HEK293 (cell line): ENCODE measurements around the gene IRF2BPL.

Experiments
- CTCF ChIA-PET: fragments of 350-600 bp; formaldehyde crosslinking; extraction: SDS; loops from one replicate; lab custom pipeline; 2021; ENCODE audit warnings: antibody characterized with exemption; lab: Yijun Ruan, JAX
- POLR2A ChIA-PET: fragments of 300-600 bp; formaldehyde crosslinking; extraction: SDS; loops from one replicate; lab custom pipeline; 2020; ENCODE audit warnings: antibody characterized with exemption, inconsistent platforms; lab: Yijun Ruan, JAX
- H3K27ac ChIP-seq: fragments of 200-500 bp; sonication (Bioruptor generic); 2 replicates; pipeline ENCODE4 v1.5.1; 2014; ENCODE audit warnings: low read depth, low read length, control low read depth, inconsistent platforms; ENCODE audit errors: extremely low read depth
- H3K36me3 ChIP-seq, 2 experiments: fragments of 200-500 bp in 1 of 2; sonication (Bioruptor generic) in 1 of 2; 1 replicate in 1 of 2; 2 replicates in 1 of 2; pipeline ENCODE4 v1.5.1; 2014 to 2017; ENCODE audit warnings: inconsistent platforms in 2 of 2, low read length in 2 of 2; ENCODE audit not compliant: control insufficient read depth in 2 of 2, insufficient read depth in 1 of 2
- H3K4me1 ChIP-seq: fragments of 200-500 bp; sonication (Bioruptor generic); 2 replicates; pipeline ENCODE4 v1.5.1; 2014; ENCODE audit warnings: mild to moderate bottlenecking, low read length, inconsistent platforms; ENCODE audit not compliant: control insufficient read depth, insufficient read depth
- H3K4me3 ChIP-seq: 2 replicates; pipeline ENCODE4 v1.5.1; 2011; ENCODE audit warnings: low read depth, mild to moderate bottlenecking, control low read depth, low read length, moderate library complexity
- H3K9me3 ChIP-seq: fragments of 200-500 bp; sonication (Bioruptor generic); 2 replicates; pipeline ENCODE4 v1.5.1; 2014; ENCODE audit warnings: low read depth, low read length, inconsistent platforms; ENCODE audit not compliant: control insufficient read depth, insufficient read depth
- REPIN1 ChIP-seq: fragments of 450-650 bp; formaldehyde crosslinking; IDR thresholded peaks from 2 replicates; pipeline ENCODE4 v1.5.1; 2017; ENCODE audit warnings: missing biosample characterization, missing genetic modification characterization, low read depth
- TCF7L2 ChIP-seq: IDR thresholded peaks from 2 replicates; pipeline ENCODE4 v1.6.1; 2011; ENCODE audit warnings: low read depth, mild to moderate bottlenecking, inconsistent platforms, low read length, moderate library complexity, borderline replicate concordance
- TRIM28 ChIP-seq: IDR thresholded peaks from 2 replicates; pipeline ENCODE4 v1.6.1; 2011; ENCODE audit warnings: low read length, control low read depth, borderline replicate concordance
- ZBTB10 ChIP-seq: fragments of 450-650 bp; formaldehyde crosslinking; IDR thresholded peaks from 2 replicates; pipeline ENCODE4 v1.5.1; 2016; ENCODE audit warnings: missing biosample characterization, missing genetic modification characterization
- ZBTB48 ChIP-seq: fragments of 450-650 bp; formaldehyde crosslinking; IDR thresholded peaks from 2 replicates; pipeline ENCODE4 v1.5.1; 2016; ENCODE audit warnings: missing biosample characterization, missing genetic modification characterization
- ZFHX2 ChIP-seq: fragments of 450-650 bp; formaldehyde crosslinking; conservative IDR thresholded peaks from 2 replicates; pipeline ENCODE4 v1.5.1; 2016; ENCODE audit warnings: missing biosample characterization, missing genetic modification characterization
- ZNF10 ChIP-seq: fragments of 450-650 bp; formaldehyde crosslinking; IDR thresholded peaks from 2 replicates; pipeline ENCODE4 v1.5.1; 2017; ENCODE audit warnings: missing biosample characterization, missing genetic modification characterization
- ZNF121 ChIP-seq: fragments of 450-650 bp; formaldehyde crosslinking; IDR thresholded peaks from 2 replicates; pipeline ENCODE4 v1.5.1; 2016; ENCODE audit warnings: missing biosample characterization, missing genetic modification characterization
- ZNF302 ChIP-seq: fragments of 450-650 bp; formaldehyde crosslinking; IDR thresholded peaks from 2 replicates; pipeline ENCODE4 v1.5.1; 2016; ENCODE audit warnings: missing biosample characterization, missing genetic modification characterization, low read depth
- ZNF341 ChIP-seq: fragments of 450-650 bp; formaldehyde crosslinking; IDR thresholded peaks from 2 replicates; pipeline ENCODE4; 2016; ENCODE audit warnings: low read depth, missing biosample characterization, missing genetic modification characterization
- ZNF48 ChIP-seq: fragments of 450-650 bp; formaldehyde crosslinking; IDR thresholded peaks from 2 replicates; pipeline ENCODE4 v1.5.1; 2016; ENCODE audit warnings: missing biosample characterization, missing genetic modification characterization
- ZNF529 ChIP-seq: fragments of 450-650 bp; formaldehyde crosslinking; IDR thresholded peaks from 2 replicates; pipeline ENCODE4 v1.5.1; 2017; ENCODE audit warnings: missing genetic modification characterization, missing biosample characterization; ENCODE audit not compliant: insufficient replicate concordance
- ZNF561 ChIP-seq: fragments of 450-650 bp; IDR thresholded peaks from 2 replicates; pipeline ENCODE4 v1.5.1; 2018; ENCODE audit warnings: missing biosample characterization, missing genetic modification characterization, borderline replicate concordance
- ZSCAN23 ChIP-seq: fragments of 450-650 bp; formaldehyde crosslinking; IDR thresholded peaks from 2 replicates; pipeline ENCODE4 v1.5.1; 2016; ENCODE audit warnings: missing biosample characterization, missing genetic modification characterization
- TF ChIP-seq, protein P1 (sequence below): fragments of 450-650 bp; formaldehyde crosslinking; IDR thresholded peaks from 2 replicates; pipeline ENCODE4 v1.5.1; 2016; ENCODE audit warnings: missing biosample characterization, missing genetic modification characterization
- TF ChIP-seq, protein P2 (sequence below): IDR thresholded peaks from 2 replicates; pipeline ENCODE4 v1.6.1; 2011; ENCODE audit warnings: mild to moderate bottlenecking, low read depth, low read length, borderline replicate concordance

Gene IRF2BPL

DNA sequence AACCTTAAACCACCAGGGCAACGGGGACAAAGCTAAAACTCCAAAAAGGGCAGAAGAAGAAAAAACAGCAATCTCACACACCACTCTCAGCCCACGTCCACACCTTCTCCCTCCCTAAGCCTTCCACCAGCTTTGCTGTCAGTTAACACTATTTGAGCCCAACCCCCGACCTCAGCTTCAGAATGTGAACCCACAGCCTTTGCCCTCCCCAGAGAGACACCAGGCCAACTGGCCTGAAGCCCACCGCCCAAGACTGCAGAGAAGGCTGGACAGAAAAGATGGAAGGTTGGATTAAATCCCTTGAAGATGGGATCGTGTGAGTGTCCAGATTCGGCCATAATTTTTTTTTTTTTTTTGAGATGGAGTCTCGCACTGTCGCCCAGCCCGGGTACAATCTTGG lies 22.4 kb downstream of the IRF2BPL start:
- no peak overlapping the region for H3K27ac ChIP-seq
- H3K9me3 ChIP-seq, result no peaks in the 10 kb centered on the region
- H3K4me1 ChIP-seq, result peaks cover 7% of the 10 kb centered on the region
- ChIA-PET CTCF (interaction anchor here (0.6 to 0.8 kb wide), 4 partner anchors 11 to 579 kb away, joined by 3 to 4 read pairs (median 3); no protein-coding TSS in a partner anchor), POLR2A (no interaction called here)
- H3K36me3 ChIP-seq, result no peaks in the 10 kb centered on the region
- TF ChIP-seq ZBTB48 (tag by site-specific recombination), result no peak
- TF ChIP-seq ZFHX2 (tag by site-specific recombination), result 0 out of 2 replicates have a peak, but pooled peaks have one; percentile 8
- H3K4me3 ChIP-seq, result no peak overlapping the region

- Histone ChIP-seq H3K27ac (no peak overlapping the region), H3K4me1 (peaks cover 7% of the 10 kb centered on the region), H3K4me3 (no peak overlapping the region), H3K36me3 (no peaks in the 10 kb centered on the region), H3K9me3 (no peaks in the 10 kb centered on the region)
- TF ChIP-seq ZNF48 (tag by site-specific recombination) (no peak), TRIM28 (no peak), ZNF121 (tag by site-specific recombination) (peak; percentile 83)
- TF ChIP-seq, protein P1, sequence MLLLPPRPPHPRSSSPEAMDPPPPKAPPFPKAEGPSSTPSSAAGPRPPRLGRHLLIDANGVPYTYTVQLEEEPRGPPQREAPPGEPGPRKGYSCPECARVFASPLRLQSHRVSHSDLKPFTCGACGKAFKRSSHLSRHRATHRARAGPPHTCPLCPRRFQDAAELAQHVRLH (tag by site-specific recombination), result 0 out of 2 replicates have a peak, but pooled peaks have one; percentile 20
- ChIA-PET CTCF (interaction anchor here (0.6 to 0.8 kb wide), 2 partner anchors 10 to 91 kb away, joined by 3 to 4 read pairs; no protein-coding TSS in a partner anchor), POLR2A (no interaction called here)
These were observed 22.9 kb downstream of the IRF2BPL start for GRCh38 chr14:77005559-77005958.

DNA sequence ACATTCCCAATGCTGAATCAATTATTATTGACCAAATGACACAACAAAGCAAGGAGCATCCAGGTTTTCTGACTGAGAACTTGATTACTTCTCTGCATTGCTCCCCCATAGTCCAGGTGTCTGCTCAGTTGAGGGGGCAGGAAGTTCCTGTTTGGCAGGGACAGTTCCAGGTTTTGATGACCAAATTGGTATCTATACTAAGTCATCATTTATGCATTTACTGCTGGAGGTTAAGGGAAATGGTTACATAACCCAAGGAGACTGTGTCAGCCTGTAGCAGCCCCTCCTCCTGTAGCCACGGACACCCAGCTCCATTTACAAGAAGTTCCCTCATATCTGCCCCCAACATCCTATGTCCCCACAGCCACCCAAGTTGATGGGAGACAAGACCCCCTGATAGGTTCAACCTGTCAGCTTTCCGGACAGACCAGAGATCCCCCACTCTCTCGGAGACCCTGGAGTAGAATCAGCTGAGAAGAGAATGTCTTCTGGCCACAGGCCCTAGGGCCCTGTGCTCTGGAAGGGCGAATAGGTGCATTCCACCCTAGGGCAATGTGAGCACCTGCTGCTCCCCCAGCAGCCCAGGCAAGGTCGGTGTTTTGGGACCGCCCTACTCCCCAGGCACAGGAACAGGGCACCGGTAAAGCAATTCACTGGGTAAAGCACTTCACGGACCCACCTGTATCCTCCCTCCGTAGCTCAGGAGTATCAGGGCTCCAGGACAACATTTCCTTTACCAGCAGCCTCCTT lies 23.6 kb downstream of the IRF2BPL start:
- H3K4me1 ChIP-seq, result peaks cover 10% of the 10 kb centered on the region
- no peak overlapping the region for H3K4me3 ChIP-seq
- ChIA-PET CTCF (interaction anchor here (0.6 to 0.7 kb wide), 3 partner anchors 46 to 129 kb away, joined by 3 read pairs; no protein-coding TSS in a partner anchor), POLR2A (no interaction called here)
- 0 out of 2 replicates have a peak overlapping the region, but pooled peaks have one; percentile 25 for H3K27ac ChIP-seq
- no peak for TF ChIP-seq ZNF302
- TF ChIP-seq ZNF10 (tag by site-specific recombination), result no peak
- TF ChIP-seq, protein P2, sequence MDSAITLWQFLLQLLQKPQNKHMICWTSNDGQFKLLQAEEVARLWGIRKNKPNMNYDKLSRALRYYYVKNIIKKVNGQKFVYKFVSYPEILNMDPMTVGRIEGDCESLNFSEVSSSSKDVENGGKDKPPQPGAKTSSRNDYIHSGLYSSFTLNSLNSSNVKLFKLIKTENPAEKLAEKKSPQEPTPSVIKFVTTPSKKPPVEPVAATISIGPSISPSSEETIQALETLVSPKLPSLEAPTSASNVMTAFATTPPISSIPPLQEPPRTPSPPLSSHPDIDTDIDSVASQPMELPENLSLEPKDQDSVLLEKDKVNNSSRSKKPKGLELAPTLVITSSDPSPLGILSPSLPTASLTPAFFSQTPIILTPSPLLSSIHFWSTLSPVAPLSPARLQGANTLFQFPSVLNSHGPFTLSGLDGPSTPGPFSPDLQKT, result no peak
- TF ChIP-seq ZNF561 (tag by site-specific recombination), result no peak
- no peak for TF ChIP-seq ZNF529 (tag by site-specific recombination)
- no peak for TF ChIP-seq REPIN1 (tag by site-specific recombination)
- no peak for TF ChIP-seq TCF7L2
- TF ChIP-seq ZSCAN23, result no peak
- H3K36me3 ChIP-seq, result no peaks in the 10 kb centered on the region
- no peaks in the 10 kb centered on the region for H3K9me3 ChIP-seq

DNA sequence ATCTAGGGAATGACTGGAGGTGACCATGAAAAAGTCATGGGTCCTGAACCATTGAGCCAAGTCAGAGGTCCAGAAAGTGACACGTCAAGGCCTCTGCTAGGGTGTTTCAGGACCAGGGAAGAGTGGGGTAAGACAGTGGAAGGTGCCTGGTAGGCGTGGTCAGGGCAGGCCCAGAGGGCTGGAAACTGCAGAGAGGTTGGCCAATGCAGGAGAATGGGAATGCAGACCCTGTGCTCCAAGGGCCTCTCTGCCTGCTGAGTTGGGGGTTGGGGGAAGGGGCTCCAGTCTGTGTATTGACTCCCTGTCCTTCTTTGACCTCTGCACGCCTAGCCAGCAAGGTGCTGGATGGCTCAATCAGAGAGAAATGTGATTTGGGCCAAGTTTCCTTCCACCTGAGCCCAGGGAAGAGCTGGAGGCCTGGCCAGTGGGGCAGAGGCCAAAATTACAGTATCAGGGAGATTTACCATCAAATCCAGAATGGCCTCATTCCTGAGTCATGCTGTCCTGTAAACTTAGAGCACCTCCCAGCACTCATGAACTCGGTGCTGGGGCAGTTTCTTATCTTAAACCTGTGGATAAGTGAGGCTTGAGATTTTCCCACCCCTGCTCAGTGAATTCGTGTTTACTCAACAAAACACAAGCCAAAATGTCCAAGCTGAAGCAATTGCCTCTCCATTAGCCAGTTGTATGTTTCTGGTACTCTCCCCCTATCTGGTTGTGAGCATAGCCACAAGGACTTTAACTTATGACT lies 24.4 kb downstream of the IRF2BPL start:
- Histone ChIP-seq H3K36me3 (no peaks in the 10 kb centered on the region), H3K4me1 (peaks cover 10% of the 10 kb centered on the region), H3K27ac (0 out of 2 replicates have a peak overlapping the region, but pooled peaks have one; percentile 25), H3K4me3 (no peak overlapping the region), H3K9me3 (no peaks in the 10 kb centered on the region)
- TF ChIP-seq ZBTB10 (no peak), ZNF341 (tag by site-specific recombination) (0 out of 2 replicates have a peak, but pooled peaks have one; percentile 9)
- ChIA-PET POLR2A (no interaction called here), CTCF (interaction anchor here (0.6 to 0.7 kb wide), 4 partner anchors 36 to 129 kb away, joined by 3 to 7 read pairs (median 3); no protein-coding TSS in a partner anchor)
